ENCODE results near the gene CACNA1B. TPM values are rescaled to one million over a fixed set of nuclear protein-coding genes. Genes with fewer than 3 reads are reported as not detected.

Gene CACNA1B
- total and polyA plus RNA-seq, 2 donors from 2014 or later = 0.03 TPM; not detected in 1

GRCh38 chr9:138006576-138007233 is 129.1 kb downstream of the CACNA1B start:
- Histone ChIP-seq H3K36me3 (ENCODE audit: control insufficient read depth in 2 of 3, insufficient read depth in 3 of 3, low read length in 3 of 3) (no peaks in the 10 kb centered on the region), H3K9me3 (ENCODE audit: control insufficient read depth in 2 of 3, insufficient read depth in 1 of 3, low read length in 3 of 3) (no peaks in the 10 kb centered on the region), H3K27me3 (ENCODE audit: control insufficient read depth, insufficient read depth, low read length) (no peaks in the 10 kb centered on the region), H3K9ac (ENCODE audit: low read length in 3 of 3) (no peak overlapping the region), H3K4me1 (ENCODE audit: control insufficient read depth in 2 of 3, insufficient read depth in 2 of 3, low read depth in 1 of 3, low read length in 3 of 3) (no peaks in the 10 kb centered on the region), H3K4me3 (ENCODE audit: low read length in 3 of 3) (no peak overlapping the region), H3K27ac (ENCODE audit: low read depth in 2 of 2, low read length in 2 of 2) (no peak overlapping the region)
- DNase-seq (peak in 2 of 5 donors; percentile 8 to 49), FAIRE-seq (no peak)
- no peak for TF ChIP-seq CTCF (IDR thresholded peaks at IDR 0.05; ENCODE audit: borderline replicate concordance, extremely low read depth, insufficient read depth)
- intact Hi-C loops (cut with DNase I) = no loop called here

DNA sequence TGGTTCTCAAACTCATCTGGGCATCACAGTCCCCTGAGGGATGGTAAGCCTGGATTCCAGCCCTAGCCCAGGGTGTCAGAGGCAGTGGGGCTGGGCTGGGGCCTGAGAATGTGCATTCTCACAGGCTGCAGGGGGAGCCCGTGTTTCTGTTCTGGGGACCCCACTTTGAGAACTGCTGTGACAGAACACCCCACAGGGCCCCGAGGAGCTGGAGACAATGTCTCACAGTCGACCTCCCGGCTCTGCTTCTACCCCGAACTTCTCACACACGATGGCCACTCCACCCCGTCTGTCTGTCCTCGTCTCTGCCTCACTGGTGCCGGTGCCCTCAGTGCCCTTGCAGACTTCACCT is 130.0 kb downstream of the CACNA1B start:
- H3K4me1 ChIP-seq (ENCODE audit: control insufficient read depth in 2 of 3, insufficient read depth in 2 of 3, low read depth in 1 of 3, low read length in 3 of 3) = no peaks in the 10 kb centered on the region
- H3K27ac ChIP-seq (ENCODE audit: low read depth in 2 of 2, low read length in 2 of 2) = no peak overlapping the region
- no peaks in the 10 kb centered on the region for H3K27me3 ChIP-seq (ENCODE audit: control insufficient read depth, insufficient read depth, low read length)
- intact Hi-C loops (cut with DNase I) = no loop called here
- no peak for TF ChIP-seq CTCF (IDR thresholded peaks at IDR 0.05; ENCODE audit: borderline replicate concordance, extremely low read depth, insufficient read depth)
- no peak for DNase-seq
- H3K9me3 ChIP-seq (ENCODE audit: control insufficient read depth in 2 of 3, insufficient read depth in 1 of 3, low read length in 3 of 3) = no peaks in the 10 kb centered on the region
- H3K9ac ChIP-seq (ENCODE audit: low read length in 3 of 3) = no peak overlapping the region
- H3K4me3 ChIP-seq (ENCODE audit: low read length in 3 of 3) = no peak overlapping the region
- H3K36me3 ChIP-seq (ENCODE audit: control insufficient read depth in 2 of 3, insufficient read depth in 3 of 3, low read length in 3 of 3) = no peaks in the 10 kb centered on the region
- FAIRE-seq = no peak

GRCh38 chr9:138007918-138008841 is 130.6 kb downstream of the CACNA1B start:
- FAIRE-seq = no peak
- Histone ChIP-seq H3K36me3 (ENCODE audit: control insufficient read depth in 2 of 3, insufficient read depth in 3 of 3, low read length in 3 of 3) (no peaks in the 10 kb centered on the region), H3K9ac (ENCODE audit: low read length in 3 of 3) (no peak overlapping the region), H3K27me3 (ENCODE audit: control insufficient read depth, insufficient read depth, low read length) (no peaks in the 10 kb centered on the region), H3K9me3 (ENCODE audit: control insufficient read depth in 2 of 3, insufficient read depth in 1 of 3, low read length in 3 of 3) (no peaks in the 10 kb centered on the region), H3K4me1 (ENCODE audit: control insufficient read depth in 2 of 3, insufficient read depth in 2 of 3, low read depth in 1 of 3, low read length in 3 of 3) (no peaks in the 10 kb centered on the region), H3K4me3 (ENCODE audit: low read length in 3 of 3) (no peak overlapping the region), H3K27ac (ENCODE audit: low read depth in 2 of 2, low read length in 2 of 2) (no peak overlapping the region)
- intact Hi-C loops (cut with DNase I) = no loop called here
- TF ChIP-seq CTCF (IDR thresholded peaks at IDR 0.05; ENCODE audit: borderline replicate concordance, extremely low read depth, insufficient read depth) = no peak
- DNase-seq = peak in 2 of 5 donors; percentile 6 to 61

Data from kidney (tissue), 14 donors.